IMR-90 (cell line): Measurements from ENCODE around the gene ZNF76. TPM values are rescaled to one million over a fixed set of nuclear protein-coding genes. Genes with fewer than 3 reads are reported as not detected.

Source experiments
- ATAC-seq: fragments of 200-7000 bp; cut with Tn5 transposase; 2 replicates; pipeline ENCODE4 v1.9.1; 2020; ENCODE audit warnings: low read depth, mild to moderate bottlenecking, moderate library complexity
- BruUV-seq: library from RNA; stranded (reverse); fragments of 400-500 nt; replicated peaks from 2 replicates; lab custom pipeline; 2021; lab: Mats Ljungman, UMichigan
- CTCF ChIA-PET: fragments of 300-600 bp; formaldehyde crosslinking; extraction: SDS; loops from one replicate; lab custom pipeline; 2021; ENCODE audit warnings: antibody characterized with exemption; lab: Yijun Ruan, JAX
- POLR2A ChIA-PET: fragments of 300-600 bp; sonication (Branson Sonifier 250); formaldehyde crosslinking; loops from one replicate; lab custom pipeline; 2022; ENCODE audit warnings: antibody characterized with exemption; ENCODE audit not compliant: unreplicated experiment; lab: Charles Lee
- DNase-seq: peaks from one replicate; pipeline ENCODE4 v3.0.0; 2013
- H2AFZ ChIP-seq: replicated peaks from 2 replicates; pipeline ENCODE3; 2013; ENCODE audit warnings: low read length, mild to moderate bottlenecking; ENCODE audit not compliant: poor library complexity
- H2AK5ac ChIP-seq: 2 replicates; pipeline ENCODE4 v1.6.1; 2013; ENCODE audit warnings: low read depth, low read length, inconsistent platforms
- H2AK9ac ChIP-seq: replicated peaks from 2 replicates; pipeline ENCODE3; 2013; ENCODE audit warnings: mild to moderate bottlenecking, low read depth, low read length, moderate library complexity; ENCODE audit not compliant: poor library complexity
- H2BK120ac ChIP-seq: 2 replicates; pipeline ENCODE4 v1.6.1; 2013; ENCODE audit warnings: low read depth, low read length, inconsistent platforms
- H2BK15ac ChIP-seq: 3 replicates; pipeline ENCODE4 v1.6.1; 2013; ENCODE audit warnings: low read depth, low read length, inconsistent platforms
- H2BK20ac ChIP-seq: 2 replicates; pipeline ENCODE4 v1.6.1; 2013; ENCODE audit warnings: low read depth, mild to moderate bottlenecking, inconsistent platforms, low read length, moderate library complexity
- H2BK5ac ChIP-seq: 2 replicates; pipeline ENCODE4 v1.6.1; 2013; ENCODE audit warnings: mild to moderate bottlenecking, low read depth, low read length, inconsistent platforms; ENCODE audit not compliant: poor library complexity, severe bottlenecking
- H3K14ac ChIP-seq: replicated peaks from 2 replicates; pipeline ENCODE4 v1.6.1; 2013; ENCODE audit warnings: low read depth, low read length, inconsistent platforms
- H3K18ac ChIP-seq: 2 replicates; pipeline ENCODE4 v1.6.1; 2013; ENCODE audit warnings: low read depth, low read length, control low read depth
- H3K23ac ChIP-seq: 2 replicates; pipeline ENCODE4 v1.6.1; 2013; ENCODE audit warnings: low read depth, low read length, inconsistent platforms
- H3K27ac ChIP-seq: 2 replicates; pipeline ENCODE4 v1.5.1; 2013; ENCODE audit warnings: mild to moderate bottlenecking, control low read depth, low read length; ENCODE audit not compliant: insufficient read depth
- H3K27me3 ChIP-seq: 2 replicates; pipeline ENCODE4 v1.6.1; 2013; ENCODE audit warnings: low read length; ENCODE audit not compliant: control insufficient read depth, insufficient read depth
- H3K36me3 ChIP-seq: 2 replicates; pipeline ENCODE4 v1.6.1; 2013; ENCODE audit warnings: low read length, mixed read lengths; ENCODE audit not compliant: control insufficient read depth, insufficient read depth
- H3K4ac ChIP-seq: 2 replicates; pipeline ENCODE4 v1.6.1; 2013; ENCODE audit warnings: low read depth, low read length, inconsistent platforms
- H3K4me1 ChIP-seq: 2 replicates; pipeline ENCODE4 v1.6.1; 2013; ENCODE audit warnings: low read length, mixed read lengths; ENCODE audit not compliant: control insufficient read depth, insufficient read depth
- H3K4me2 ChIP-seq: 2 replicates; pipeline ENCODE4 v1.6.1; 2013; ENCODE audit warnings: low read depth, mild to moderate bottlenecking, control low read depth, low read length, moderate library complexity
- H3K4me3 ChIP-seq: 2 replicates; pipeline ENCODE4 v1.5.1; 2013; ENCODE audit warnings: low read depth, mild to moderate bottlenecking, control low read depth, low read length, moderate library complexity; ENCODE audit not compliant: insufficient read depth
- H3K56ac ChIP-seq: 2 replicates; pipeline ENCODE4 v1.6.1; 2013; ENCODE audit warnings: low read length, inconsistent platforms; ENCODE audit not compliant: insufficient read depth; ENCODE audit errors: extremely low read depth
- H3K79me1 ChIP-seq, 2 experiments: 2 replicates each; pipeline ENCODE4 v1.6.1; 2013; ENCODE audit warnings: low read length in 2 of 2, inconsistent platforms in 1 of 2, low read depth in 1 of 2
- H3K9ac ChIP-seq: 2 replicates; pipeline ENCODE4 v1.6.1; 2013; ENCODE audit warnings: low read depth, low read length, control low read depth
- H3K9me1 ChIP-seq: 2 replicates; pipeline ENCODE4 v1.6.1; 2013; ENCODE audit warnings: low read length, inconsistent platforms; ENCODE audit not compliant: insufficient read depth
- H3K9me3 ChIP-seq: 2 replicates; pipeline ENCODE4 v1.6.1; 2013; ENCODE audit warnings: low read length; ENCODE audit not compliant: control insufficient read depth, insufficient read depth
- H4K20me1 ChIP-seq: 2 replicates; pipeline ENCODE4 v1.6.1; 2013; ENCODE audit warnings: low read length, inconsistent platforms; ENCODE audit not compliant: insufficient read depth
- H4K5ac ChIP-seq: 2 replicates; pipeline ENCODE4 v1.6.1; 2013; ENCODE audit warnings: mild to moderate bottlenecking, low read depth, low read length, control low read depth
- H4K8ac ChIP-seq, 2 experiments: 2 replicates each; pipeline ENCODE4 v1.6.1; 2013; ENCODE audit warnings: low read depth in 2 of 2, low read length in 2 of 2, control low read depth in 1 of 2, inconsistent platforms in 1 of 2
- H4K91ac ChIP-seq: 2 replicates; pipeline ENCODE4 v1.6.1; 2013; ENCODE audit warnings: low read depth, low read length, inconsistent platforms; ENCODE audit not compliant: insufficient read depth
- CEBPB ChIP-seq: IDR thresholded peaks from 2 replicates; pipeline ENCODE4 v1.6.1; 2012; ENCODE audit warnings: low read depth, low read length, improper control_type of control experiment
- ELK1 ChIP-seq: fragments of 150-350 bp; IDR thresholded peaks from 2 replicates; pipeline ENCODE4 v1.6.1; 2016; ENCODE audit warnings: low read depth, mild to moderate bottlenecking, low read length, moderate library complexity, borderline replicate concordance
- FOS ChIP-seq: fragments of 150-350 bp; IDR thresholded peaks from 2 replicates; pipeline ENCODE4 v1.6.1; 2016; ENCODE audit warnings: low read depth, low read length
- MAFK ChIP-seq: IDR thresholded peaks from 2 replicates; pipeline ENCODE4 v1.6.1; 2012; ENCODE audit warnings: low read depth, low read length, improper control_type of control experiment
- MXI1 ChIP-seq: IDR thresholded peaks from 2 replicates; pipeline ENCODE4 v1.6.1; 2012; ENCODE audit warnings: low read depth, mild to moderate bottlenecking, low read length, moderate library complexity, borderline replicate concordance
- NFE2L2 ChIP-seq: fragments of 150-350 bp; IDR thresholded peaks from 2 replicates; pipeline ENCODE4 v1.6.1; 2016; ENCODE audit warnings: low read depth, mild to moderate bottlenecking, low read length
- RAD21 ChIP-seq: IDR thresholded peaks from 2 replicates; pipeline ENCODE4 v1.6.1; 2012; ENCODE audit warnings: low read length, improper control_type of control experiment
- RCOR1 ChIP-seq: IDR thresholded peaks from 2 replicates; pipeline ENCODE4 v1.6.1; 2012; ENCODE audit warnings: mild to moderate bottlenecking, low read length, improper control_type of control experiment; ENCODE audit not compliant: insufficient replicate concordance
- SMC3 ChIP-seq: fragments of 150-350 bp; IDR thresholded peaks from 2 replicates; pipeline ENCODE4 v1.6.1; 2016; ENCODE audit warnings: low read depth, mild to moderate bottlenecking, antibody characterized with exemption, low read length, moderate library complexity
- WGBS, 2 experiments: methylation state at CpG; one replicate each; pipeline versions ENCODE4 v1.1.5 to v1.1.7; 2013; ENCODE audit warnings: missing lambda C conversion rate in 2 of 2; ENCODE audit not compliant: insufficient read length in 1 of 2; ENCODE audit errors: extremely low coverage in 2 of 2; 5-methylcytosine and 5-hydroxymethylcytosine counted together
- dilution Hi-C: fragments of 300-500 bp; cut with HindIII; formaldehyde crosslinking; loops from one replicate; pipeline ENCODE4 v1.14.3; 2018; ENCODE audit warnings: low sequenced_read_pairs; ENCODE audit not compliant: unreplicated experiment
- in situ Hi-C: fragments of 300-500 bp; cut with MboI; formaldehyde crosslinking; loops from 3 replicates; pipeline ENCODE4 v1.14.3; 2019; ENCODE audit warnings: low sequenced_read_pairs, inconsistent platforms, mixed read lengths
- intact Hi-C: fragments of 100-400 bp; cut with micrococcal nuclease; formaldehyde crosslinking; loops from 2 replicates; pipeline ENCODE4 v1.10.0; 2022
- polyA plus RNA-seq, 3 experiments: library from polyadenylated mRNA; depleted of rRNA; stranded (reverse); fragments of >200 nt; gene quantifications; 2 replicates each; pipeline ENCODE4 v1.2.3, GENCODE V29; 2012; ENCODE audit warnings: low replicate concordance in 1 of 3
- total RNA-seq: library from RNA; depleted of rRNA; stranded (reverse); fragments of >200 nt; gene quantifications from 2 replicates; pipeline ENCODE4 v1.2.3, GENCODE V29; 2012

ZNF76 gene
- total and polyA plus RNA-seq, 2 of the 4 experiments (the other 2 are of a cell fraction): 19.9 to 21.1 TPM

DNA sequence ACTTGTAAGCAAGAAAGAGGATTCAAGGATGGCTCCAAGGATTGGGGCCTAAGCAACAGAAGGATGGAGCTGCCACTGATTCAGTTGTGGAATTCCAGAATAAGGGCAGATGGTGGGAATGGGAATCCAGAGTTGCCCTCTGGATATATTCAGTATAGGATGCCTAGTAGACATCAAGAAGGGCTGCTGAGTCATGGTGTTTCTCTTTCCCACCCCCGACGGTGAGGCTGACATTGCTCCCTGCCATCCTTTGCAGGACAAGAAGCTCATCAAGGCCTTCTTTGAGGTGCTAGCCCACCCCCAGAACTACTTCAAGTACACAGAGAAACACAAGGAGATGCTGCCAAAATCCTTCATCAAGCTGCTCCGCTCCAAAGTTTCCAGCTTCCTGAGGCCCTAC lies 11.2 kb upstream of the ZNF76 start:
- H2AK5ac ChIP-seq: peak overlapping the region; percentile 54; the same call in 1 of the 2 replicates
- H2BK120ac ChIP-seq: peak overlapping the region; percentile 54; the same call in 1 of the 2 replicates
- peak overlapping the region; percentile 0 to 62; a peak in 2 of 4 replicates for H4K8ac ChIP-seq
- H3K9me1 ChIP-seq: peaks cover 18% of the 10 kb centered on the region
- peaks cover 2% of the 10 kb centered on the region; the same call in 1 of the 2 replicates for H3K4me1 ChIP-seq
- no peak overlapping the region; the same call in 1 of the 2 replicates for H4K91ac ChIP-seq
- H3K18ac ChIP-seq: no peak overlapping the region
- H2BK5ac ChIP-seq: no peak overlapping the region
- TF ChIP-seq ELK1: no peak
- TF ChIP-seq MAFK: peak; percentile 56; the same call in 1 of the 2 replicates
- no peak for TF ChIP-seq CEBPB
- TF ChIP-seq MXI1: no peak
- no peak for TF ChIP-seq FOS
- peak; percentile 85 for TF ChIP-seq NFE2L2
- no peak for TF ChIP-seq RAD21
- TF ChIP-seq SMC3: no peak
- TF ChIP-seq RCOR1: no peak
- H3K79me1 ChIP-seq: peaks cover 20 to 67% of the 10 kb centered on the region in 2 experiments; a peak in 3 of 4 replicates
- peak overlapping the region; percentile 15 for H3K4ac ChIP-seq
- H2AK9ac ChIP-seq: peak overlapping the region; percentile 63
- H4K20me1 ChIP-seq: no peaks in the 10 kb centered on the region; the same call in 1 of the 2 replicates
- in situ Hi-C loops: no loop called here
- H4K5ac ChIP-seq: no peak overlapping the region
- H3K9me3 ChIP-seq: no peaks in the 10 kb centered on the region
- H2BK15ac ChIP-seq: 0 out of 3 replicates have a peak overlapping the region, but pooled peaks have one; percentile 1
- ATAC-seq (peak; percentile 53), DNase-seq (peak; percentile 28)
- H3K9ac ChIP-seq: no peak overlapping the region
- H3K23ac ChIP-seq: no peak overlapping the region
- no peak overlapping the region for H3K27ac ChIP-seq
- no peak overlapping the region for H3K56ac ChIP-seq
- no TSS peak for BruUV-seq
- ChIA-PET CTCF (interaction anchor here (1.1 kb wide), 1 partner anchor 10 kb away, joined by 4 read pairs; no protein-coding TSS in a partner anchor), POLR2A (interaction anchor here (0.6 kb wide), 1 partner anchor 109 kb away, joined by 3 read pairs; no protein-coding TSS in a partner anchor)
- WGBS, 2 experiments: no CpG with 5 or more reads among the region's 3 CpGs
- H3K4me3 ChIP-seq: no peak overlapping the region
- H3K14ac ChIP-seq: no peak overlapping the region; the same call in 1 of the 2 replicates
- H2BK20ac ChIP-seq: peak overlapping the region; percentile 53; the same call in 1 of the 2 replicates
- no peaks in the 10 kb centered on the region for H3K27me3 ChIP-seq
- no peak overlapping the region for H3K4me2 ChIP-seq
- H2AFZ ChIP-seq: peak overlapping the region; percentile 25
- intact Hi-C loops: no loop called here
- H3K36me3 ChIP-seq: peaks cover 24% of the 10 kb centered on the region; the same call in 1 of the 2 replicates
- dilution Hi-C loops: no loop called here
